K562 (cell line): Measurements from ENCODE around the gene KIAA0513. TPM values are rescaled to one million over a fixed set of nuclear protein-coding genes. Genes with fewer than 3 reads are reported as not detected.

Experiments
- ATAC-seq: fragments of 200-7000 bp; cut with Tn5 transposase; 3 replicates; pipeline ENCODE4 v1.9.1; 2020; ENCODE audit warnings: moderate library complexity
- BruUV-seq: library from RNA; stranded (reverse); fragments of 400-500 nt; replicated peaks from 2 replicates; lab custom pipeline; 2021; lab: Mats Ljungman, UMichigan
- CTCF ChIA-PET: fragments of 300-600 bp; formaldehyde crosslinking; extraction: SDS; loops from one replicate; lab custom pipeline; 2021; ENCODE audit warnings: low intra/inter-chr PET ratio; lab: Yijun Ruan, JAX
- POLR2A ChIA-PET: fragments of 300-600, 350-650 bp; sonication (Branson Sonifier 250); formaldehyde crosslinking; extraction: SDS; loops from one replicate; lab custom pipeline; 2021; ENCODE audit warnings: antibody characterized with exemption, inconsistent platforms; lab: Yijun Ruan, JAX
- DNase-seq, 4 experiments: peaks; one replicate each; pipeline versions ENCODE4 v3.0.0 to v3.0.0-alpha.2; 2011 to 2018; ENCODE audit warnings: low spot score in 3 of 4, mixed read lengths in 3 of 4; ENCODE audit errors: extremely low read depth in 1 of 4
- FAIRE-seq: peaks from 2 replicates; lab custom pipeline; 2011; peaks lifted over from hg19 to GRCh38; lab: Jason Lieb, UNC
- H2AFZ ChIP-seq: 2 replicates; pipeline ENCODE4 v1.6.0; 2011; ENCODE audit warnings: low read depth, low read length, control low read depth, inconsistent platforms
- H3K27ac ChIP-seq: fragments of 200-600 bp; 3 replicates; pipeline ENCODE4 v1.8.0; 2011; ENCODE audit warnings: low read depth, mild to moderate bottlenecking, control low read depth, inconsistent platforms, low read length, moderate library complexity, mixed read lengths; ENCODE audit errors: extremely low read depth
- H3K27me3 ChIP-seq, 2 experiments: fragments of 300-600 bp in 1 of 2; 2 replicates in 1 of 2; 3 replicates in 1 of 2; pipeline versions ENCODE4 v1.6.0 to v1.8.0; 2011; ENCODE audit warnings: inconsistent platforms in 2 of 2, low read length in 2 of 2, mild to moderate bottlenecking in 1 of 2, mixed read lengths in 1 of 2, moderate library complexity in 1 of 2; ENCODE audit not compliant: control insufficient read depth in 2 of 2, insufficient read depth in 2 of 2
- H3K36me3 ChIP-seq: fragments of 300-600 bp; 3 replicates; pipeline ENCODE4 v1.8.0; 2011; ENCODE audit warnings: mild to moderate bottlenecking, low read length, inconsistent platforms; ENCODE audit not compliant: control insufficient read depth, insufficient read depth
- H3K4me1 ChIP-seq, 2 experiments: fragments of 200-600 bp in 1 of 2; replicated peaks in 1 of 2; 2 replicates in 1 of 2; 3 replicates in 1 of 2; pipeline versions ENCODE4 v1.5.1 to v1.8.0; 2011; ENCODE audit warnings: inconsistent platforms in 2 of 2, low read length in 2 of 2, mild to moderate bottlenecking in 1 of 2, mixed read lengths in 1 of 2, moderate library complexity in 1 of 2; ENCODE audit not compliant: control insufficient read depth in 2 of 2, insufficient read depth in 2 of 2
- H3K4me2 ChIP-seq: 2 replicates; pipeline ENCODE4 v1.6.1; 2011; ENCODE audit warnings: low read length, control low read depth, inconsistent platforms, mixed read lengths; ENCODE audit not compliant: insufficient read depth
- H3K4me3 ChIP-seq: fragments of 200-600 bp; sonication (generic), shearing (Covaris generic); 2 replicates; pipeline ENCODE4 v1.5.1; 2016; ENCODE audit warnings: control low read depth, inconsistent platforms
- H3K79me2 ChIP-seq: fragments of 200-600 bp; 3 replicates; pipeline ENCODE4 v1.8.0; 2011; ENCODE audit warnings: low read length, inconsistent platforms; ENCODE audit not compliant: control insufficient read depth, insufficient read depth
- H3K9ac ChIP-seq, 2 experiments: 2 replicates each; pipeline versions ENCODE4 v1.6.0 to v1.6.1; 2011; ENCODE audit warnings: low read depth in 2 of 2, low read length in 2 of 2, control low read depth in 1 of 2, inconsistent platforms in 1 of 2, mild to moderate bottlenecking in 1 of 2, mixed read lengths in 1 of 2; ENCODE audit not compliant: insufficient read depth in 1 of 2
- H3K9me1 ChIP-seq: one replicate; pipeline ENCODE4 v1.6.0; 2011; ENCODE audit warnings: inconsistent platforms, mild to moderate bottlenecking, low read length, moderate library complexity; ENCODE audit not compliant: control insufficient read depth, insufficient read depth
- H3K9me3 ChIP-seq: replicated peaks from 2 replicates; pipeline ENCODE4 v1.5.1; 2011; ENCODE audit warnings: low read depth, low read length, inconsistent platforms; ENCODE audit not compliant: control insufficient read depth, insufficient read depth
- H4K20me1 ChIP-seq: replicated peaks from 2 replicates; pipeline ENCODE4 v1.6.1; 2011; ENCODE audit warnings: low read length, inconsistent platforms, mixed read lengths; ENCODE audit not compliant: control insufficient read depth, insufficient read depth
- CBX8 ChIP-seq: fragments of 200-600 bp; sonication (generic); IDR thresholded peaks from 2 replicates; pipeline ENCODE4 v1.6.1; 2012; ENCODE audit warnings: borderline replicate concordance, mixed run types, low read depth, mild to moderate bottlenecking, moderate library complexity, mixed read lengths, low read length, control low read depth, inconsistent platforms; ENCODE audit not compliant: poor library complexity, severe bottlenecking; ENCODE audit errors: extremely low read depth
- FOXJ2 ChIP-seq: fragments of 200-800 bp; sonication (Bioruptor generic); IDR thresholded peaks from 2 replicates; pipeline ENCODE4 v1.6.1; 2016; ENCODE audit warnings: missing genetic modification characterization, missing compliant biosample characterization
- HMBOX1 ChIP-seq: sonication (generic); IDR thresholded peaks from 2 replicates; pipeline ENCODE4 v1.6.1; 2016
- KLF16 ChIP-seq: IDR thresholded peaks from 2 replicates; pipeline ENCODE4 v1.6.1; 2016; ENCODE audit warnings: antibody characterized with exemption
- MEIS2 ChIP-seq: fragments of 450-650 bp; IDR thresholded peaks from 2 replicates; pipeline ENCODE4 v1.6.1; 2014; ENCODE audit warnings: mild to moderate bottlenecking; ENCODE audit not compliant: partially characterized antibody
- NR4A1 ChIP-seq, 2 experiments: fragments of 250-450 bp in 1 of 2; fragments of 450-650 bp in 1 of 2; sonication (Bioruptor Pico) in 1 of 2; IDR thresholded peaks; 2 replicates each; pipeline versions ENCODE4 v1.4.0 to v1.6.1; 2016 to 2020; ENCODE audit warnings: mild to moderate bottlenecking in 2 of 2, missing compliant biosample characterization in 1 of 2, missing genetic modification characterization in 1 of 2, moderate library complexity in 1 of 2
- TFE3 ChIP-seq: fragments of 450-650 bp; formaldehyde crosslinking; IDR thresholded peaks from 2 replicates; pipeline ENCODE4 v1.4.0; 2020; ENCODE audit warnings: mild to moderate bottlenecking, mixed read lengths
- ZC3H11A ChIP-seq: IDR thresholded peaks from 2 replicates; pipeline ENCODE4 v1.6.1; 2012; ENCODE audit warnings: low read depth, low read length, improper control_type of control experiment
- WGBS: fragments of 100-300 bp; shearing (Covaris generic); methylation state at CpG from one replicate; pipeline ENCODE4 v1.1.6; 2016; ENCODE audit warnings: low coverage, mixed read lengths; ENCODE audit not compliant: insufficient coverage; ENCODE audit errors: missing lambda C conversion rate; 5-methylcytosine and 5-hydroxymethylcytosine counted together
- in situ Hi-C: fragments of 300-500 bp; cut with MboI; formaldehyde crosslinking; loops from 4 replicates; pipeline ENCODE4 v1.15.0; 2018; ENCODE audit warnings: inconsistent platforms, mixed read lengths
- intact Hi-C: fragments of 100-400 bp; cut with micrococcal nuclease; formaldehyde crosslinking; loops from 2 replicates; pipeline ENCODE4 v1.14.2; 2022
- polyA plus RNA-seq, 8 experiments: library from polyadenylated mRNA; depleted of rRNA in 4 of 8; stranded (reverse) in 5 of 8; unstranded in 3 of 8; fragments of >200 nt; fragmentation: Nextera tagmentation in 2 of 8; fragmentation: Illumina TruSeq in 1 of 8; extraction: Ambion mirVana in 2 of 8; extraction: Trizol in 1 of 8; gene quantifications; 2 replicates each; pipeline versions ENCODE4 v1.2.1 to v1.2.3, GENCODE V29; 2011 to 2014; ENCODE audit warnings: inconsistent platforms in 1 of 8, missing spikeins in 1 of 8
- total RNA-seq, 7 experiments: library from RNA; depleted of rRNA in 6 of 7; stranded (reverse); fragments of >200 nt in 6 of 7; fragmentation: Illumina TruSeq in 2 of 7; extraction: Trizol in 2 of 7; gene quantifications; 2 replicates each; pipeline versions ENCODE4 v1.2.1 to v1.2.3, GENCODE V29; 2011 to 2021; ENCODE audit warnings: low replicate concordance in 1 of 7

Gene KIAA0513
- total and polyA plus RNA-seq, 9 of the 15 experiments (the other 6 are each of a cell fraction or from before 2014, with no cell fraction given), result 0.18 to 13.7 (median 10.2) TPM

DNA sequence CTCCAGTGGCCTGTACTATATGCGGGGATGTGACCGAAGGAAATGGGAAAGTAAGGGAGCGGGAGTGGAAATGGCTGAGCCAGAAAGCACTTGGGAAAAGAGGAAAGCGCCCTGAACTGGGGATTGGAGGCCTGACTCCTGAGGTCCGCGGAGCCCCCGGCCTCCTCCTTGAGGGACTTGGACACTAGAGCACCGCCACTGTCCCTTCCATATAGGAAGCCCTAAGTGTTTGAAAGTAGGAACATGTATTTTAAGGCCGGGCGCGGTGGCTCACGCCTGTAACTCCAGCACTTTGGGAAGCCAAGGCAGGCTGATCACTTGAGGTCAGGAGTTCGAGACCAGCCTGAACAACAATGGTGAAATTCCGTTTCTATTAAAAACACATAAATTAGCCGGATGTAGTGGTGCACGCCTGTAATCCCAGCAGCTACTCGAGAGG lies 15.7 kb upstream of the KIAA0513 start (continued):
- TF ChIP-seq TFE3 (CRISPR knock-in tag), result no peak
- TF ChIP-seq NR4A1 (CRISPR knock-in tag; IDR thresholded peaks at IDR 0.05), result no peak
- TF ChIP-seq NR4A1 (tag; IDR thresholded peaks at IDR 0.05), result no peak
- no peak for TF ChIP-seq ZC3H11A
- TF ChIP-seq MEIS2, result no peak
- no peak for TF ChIP-seq KLF16
- TF ChIP-seq FOXJ2 (tag), result 0 out of 2 replicates have a peak, but pooled peaks have one; percentile 40
- TF ChIP-seq, all 486 proteins: peak for 43

GRCh38 chr16:85014311-85014710 lies 13.3 kb upstream of the KIAA0513 start:
- in situ Hi-C loops (no loop called here), intact Hi-C loops (no loop called here)
- POLR2A ChIA-PET, result interaction anchor here (0.7 to 4.9 kb wide), 3 partner anchors 12 to 43 kb away, joined by 3 to 50 read pairs (median 4); partner anchors contain the start of gene KIAA0513
- Histone ChIP-seq H3K4me1 (peaks cover 7 to 18% of the 10 kb centered on the region in 2 experiments), H3K4me2 (no peak overlapping the region), H2AFZ (no peak overlapping the region), H3K79me2 (peaks cover 28% of the 10 kb centered on the region), H3K9me3 (no peaks in the 10 kb centered on the region), H3K36me3 (peaks cover 8% of the 10 kb centered on the region; the same call in 1 of the 3 replicates), H3K27me3 (peaks cover 6 to 10% of the 10 kb centered on the region in 2 experiments; a peak in 4 of 5 replicates), H3K27ac (no peak overlapping the region), H3K9me1 (no peaks in the 10 kb centered on the region), H3K4me3 (no peak overlapping the region), H4K20me1 (peaks cover 8% of the 10 kb centered on the region), H3K9ac (no peak overlapping the region)
- WGBS, result 66% methylated on average over 2 of the region's 2 CpGs
- ATAC-seq (no peak), FAIRE-seq (peak; percentile 32), DNase-seq (no peak)
- CTCF ChIA-PET, result no interaction called here
- BruUV-seq, result no TSS peak
- TF ChIP-seq HMBOX1 (peak; percentile 66), CBX8 (no peak)
